Caco-2 (cell line): ENCODE measurements around the gene IQSEC1. TPM values are rescaled to one million over a fixed set of nuclear protein-coding genes. Genes with fewer than 3 reads are reported as not detected.

ENCODE experiments used
- BruUV-seq: library from RNA; stranded (reverse); fragments of 400-500 nt; replicated peaks from 2 replicates; lab custom pipeline; 2021; lab: Mats Ljungman, UMichigan
- CTCF ChIA-PET: fragments of 300-600 bp; sonication (Branson Sonifier 250); formaldehyde crosslinking; loops from one replicate; lab custom pipeline; 2022; ENCODE audit warnings: antibody characterized with exemption; lab: Charles Lee
- POLR2A ChIA-PET: fragments of 300-600 bp; sonication (Branson Sonifier 250); formaldehyde crosslinking; loops from one replicate; lab custom pipeline; 2022; ENCODE audit warnings: antibody characterized with exemption; lab: Charles Lee
- DNase-seq, 2 experiments: peaks; one replicate each; pipeline versions ENCODE4 v3.0.0 to v3.0.0-alpha.2; 2020 to 2022
- H3K27me3 ChIP-seq: replicated peaks from 2 replicates; pipeline ENCODE4 v1.6.0; 2011; ENCODE audit warnings: low read length; ENCODE audit not compliant: control insufficient read depth, insufficient read depth
- H3K36me3 ChIP-seq: 2 replicates; pipeline ENCODE4 v1.5.1; 2011; ENCODE audit warnings: low read length; ENCODE audit not compliant: control insufficient read depth, insufficient read depth
- H3K4me1 ChIP-seq: fragments of 250-450 bp; sonication (Bioruptor Pico); 2 replicates; pipeline ENCODE4 v1.5.1; 2020; ENCODE audit warnings: mild to moderate bottlenecking
- H3K4me3 ChIP-seq: 2 replicates; pipeline ENCODE4 v1.5.1; 2011; ENCODE audit warnings: low read depth, mild to moderate bottlenecking, control low read depth, low read length
- H3K9me3 ChIP-seq: fragments of 250-450 bp; sonication (Bioruptor Pico); 2 replicates; pipeline ENCODE4 v1.5.1; 2020; ENCODE audit warnings: mild to moderate bottlenecking, moderate library complexity
- H3K27ac Mint-ChIP-seq: one replicate; pipeline ENCODE4 v1.8.0; 2022; ENCODE audit warnings: mixed read lengths; ENCODE audit not compliant: unreplicated experiment
- H3K27me3 Mint-ChIP-seq: one replicate; pipeline ENCODE4 v1.8.0; 2022; ENCODE audit warnings: mixed read lengths; ENCODE audit not compliant: insufficient read depth, unreplicated experiment
- H3K36me3 Mint-ChIP-seq: one replicate; pipeline ENCODE4 v1.8.0; 2022; ENCODE audit warnings: mild to moderate bottlenecking, mixed read lengths; ENCODE audit not compliant: insufficient read depth, unreplicated experiment
- H3K4me1 Mint-ChIP-seq: one replicate; pipeline ENCODE4 v1.8.0; 2022; ENCODE audit warnings: low read depth, mixed read lengths; ENCODE audit not compliant: unreplicated experiment
- H3K4me3 Mint-ChIP-seq: one replicate; pipeline ENCODE4 v1.8.0; 2022; ENCODE audit warnings: mild to moderate bottlenecking, moderate library complexity, mixed read lengths; ENCODE audit not compliant: unreplicated experiment
- H3K9me3 Mint-ChIP-seq: one replicate; pipeline ENCODE4 v1.8.0; 2022; ENCODE audit warnings: mixed read lengths; ENCODE audit not compliant: unreplicated experiment
- CTCF ChIP-seq, 2 experiments: fragments of 200-600 bp in 1 of 2; IDR thresholded peaks; 1 replicate in 1 of 2; 2 replicates in 1 of 2; pipeline versions ENCODE4 v1.5.1 to v1.8.0; 2011 to 2022; ENCODE audit warnings: antibody characterized with exemption in 1 of 2, control low read depth in 1 of 2, inconsistent platforms in 1 of 2, low read depth in 1 of 2, low read length in 1 of 2, mild to moderate bottlenecking in 1 of 2, moderate library complexity in 1 of 2; ENCODE audit not compliant: insufficient read depth in 1 of 2, severe bottlenecking in 1 of 2, unreplicated experiment in 1 of 2
- intact Hi-C: fragments of 100-400 bp; cut with micrococcal nuclease; formaldehyde crosslinking; loops from one replicate; pipeline ENCODE4 v1.10.0; 2022; ENCODE audit not compliant: unreplicated experiment
- total RNA-seq: library from RNA; stranded (reverse); gene quantifications from 2 replicates; pipeline ENCODE4 v1.2.3, GENCODE V29; 2022

Gene IQSEC1
- total RNA-seq, 1 experiment from 2014 or later: 40.0 TPM

GRCh38 chr3:12932347-12932746 lies 140.9 kb downstream of the IQSEC1 start:
- TF ChIP-seq CTCF (IDR thresholded peaks at IDR 0.05; ENCODE audit: insufficient read depth in 1 of 2, low read depth in 1 of 2, low read length in 1 of 2, severe bottlenecking in 1 of 2, unreplicated experiment in 1 of 2): no peak
- no peaks in the 10 kb centered on the region for H3K36me3 ChIP-seq
- Mint-ChIP-seq H3K27ac (no peak overlapping the region), H3K27me3 (no peaks in the 10 kb centered on the region), H3K36me3 (no peaks in the 10 kb centered on the region), H3K4me1 (no peaks in the 10 kb centered on the region), H3K9me3 (no peaks in the 10 kb centered on the region), H3K4me3 (no peak overlapping the region)
- H3K9me3 ChIP-seq: no peaks in the 10 kb centered on the region
- no peak overlapping the region for H3K4me3 ChIP-seq
- no peaks in the 10 kb centered on the region for H3K27me3 ChIP-seq
- intact Hi-C loops: no loop called here
- no peaks in the 10 kb centered on the region for H3K4me1 ChIP-seq
- BruUV-seq: no TSS peak
- no peak for DNase-seq
- POLR2A ChIA-PET: no interaction called here
- CTCF ChIA-PET: interaction anchor here (1.1 kb wide), 1 partner anchor 52 kb away, joined by 4 read pairs; no protein-coding TSS in a partner anchor

GRCh38 chr3:12931273-12931905 lies 141.8 kb downstream of the IQSEC1 start:
- Histone ChIP-seq H3K36me3 (no peaks in the 10 kb centered on the region), H3K4me3 (no peak overlapping the region), H3K27me3 (no peaks in the 10 kb centered on the region), H3K9me3 (no peaks in the 10 kb centered on the region), H3K4me1 (no peaks in the 10 kb centered on the region)
- DNase-seq: no peak
- intact Hi-C loops: no loop called here
- TF ChIP-seq CTCF (IDR thresholded peaks at IDR 0.05; ENCODE audit: insufficient read depth in 1 of 2, low read depth in 1 of 2, low read length in 1 of 2, severe bottlenecking in 1 of 2, unreplicated experiment in 1 of 2): peak in 1 of 2 experiments; percentile 3
- ChIA-PET POLR2A (no interaction called here), CTCF (interaction anchor here (1.1 kb wide), 1 partner anchor 53 kb away, joined by 4 read pairs; no protein-coding TSS in a partner anchor)
- Mint-ChIP-seq H3K4me3 (no peak overlapping the region), H3K4me1 (no peaks in the 10 kb centered on the region), H3K27ac (no peak overlapping the region), H3K27me3 (no peaks in the 10 kb centered on the region), H3K36me3 (no peaks in the 10 kb centered on the region), H3K9me3 (no peaks in the 10 kb centered on the region)
- no TSS peak for BruUV-seq

- CTCF ChIA-PET: interaction anchor here (0.6 kb wide), 1 partner anchor 41 kb away, joined by 4 read pairs; no protein-coding TSS in a partner anchor
- H3K4me1 ChIP-seq: no peaks in the 10 kb centered on the region
- Mint-ChIP-seq H3K9me3 (no peaks in the 10 kb centered on the region), H3K27me3 (no peaks in the 10 kb centered on the region), H3K4me1 (no peaks in the 10 kb centered on the region), H3K27ac (no peak overlapping the region), H3K36me3 (no peaks in the 10 kb centered on the region), H3K4me3 (no peak overlapping the region)
- TF ChIP-seq CTCF (IDR thresholded peaks at IDR 0.05; ENCODE audit: insufficient read depth in 1 of 2, low read depth in 1 of 2, low read length in 1 of 2, severe bottlenecking in 1 of 2, unreplicated experiment in 1 of 2): no peak
- no peak overlapping the region for H3K4me3 ChIP-seq
- no peaks in the 10 kb centered on the region for H3K9me3 ChIP-seq
- H3K27me3 ChIP-seq: no peaks in the 10 kb centered on the region
- DNase-seq: no peak
- peaks cover 1% of the 10 kb centered on the region; the same call in 1 of the 2 replicates for H3K36me3 ChIP-seq
- intact Hi-C loops: no loop called here
- POLR2A ChIA-PET: no interaction called here
- no TSS peak for BruUV-seq
Measured at GRCh38 chr3:12929801-12930200, 143.4 kb downstream of the IQSEC1 start.
